Fibroblast of the aortic adventitia (primary cell): ENCODE measurements around the gene LTA4H. TPM values are rescaled to one million over a fixed set of nuclear protein-coding genes. Genes with fewer than 3 reads are reported as not detected.

Source experiments
- DNase-seq: peaks from one replicate; pipeline ENCODE4 v3.0.0-alpha.2; 2010; ENCODE audit warnings: low read depth
- H3K4me3 ChIP-seq: 2 replicates; pipeline ENCODE4 v1.5.1; 2011; ENCODE audit warnings: low read depth, mild to moderate bottlenecking, control low read depth, low read length, moderate library complexity
- CTCF ChIP-seq: IDR thresholded peaks from 2 replicates; pipeline ENCODE4 v1.5.1; 2011; ENCODE audit warnings: mild to moderate bottlenecking, low read length, control low read depth, inconsistent platforms; ENCODE audit not compliant: insufficient read depth
- total RNA-seq: library from RNA; depleted of rRNA; stranded (reverse); fragments of >200 nt; gene quantifications from 2 replicates; pipeline ENCODE4 v1.2.3, GENCODE V29; 2012; ENCODE audit warnings: low replicate concordance

The LTA4H gene
- total RNA-seq, 1 donor: 68.1 TPM

DNA sequence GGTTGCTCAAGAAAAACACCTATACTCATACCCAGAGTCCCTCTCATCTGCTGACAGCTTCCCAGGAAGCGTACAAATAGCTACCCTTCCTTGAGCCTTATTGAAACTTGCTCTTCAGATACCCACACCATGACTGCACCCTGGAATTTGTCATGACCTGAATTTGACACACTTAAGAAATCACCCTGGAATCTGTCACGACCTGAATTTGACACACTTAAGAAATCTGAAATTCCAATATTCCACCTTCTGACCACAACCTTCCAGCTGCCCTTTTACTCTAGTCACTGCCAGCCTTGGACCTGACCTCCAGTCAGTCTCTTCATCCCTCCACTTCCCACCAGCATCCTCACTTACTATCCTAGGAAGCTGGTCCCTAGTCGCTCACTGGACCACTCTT is 38.1 kb downstream of the LTA4H start:
- TF ChIP-seq CTCF: no peak
- no peak for DNase-seq
- H3K4me3 ChIP-seq: no peak overlapping the region

GRCh38 chr12:95996034-95996658 is 39.2 kb downstream of the LTA4H start, which contains the start of gene HAL:
Gene HAL (minus strand): TSS chr12:95996344. CDS start chr12:95995910, 434 bp downstream.
- H3K4me3 ChIP-seq: no peak within 1 kb of the TSS
- DNase-seq: no peak
- TF ChIP-seq CTCF: no peak

DNA sequence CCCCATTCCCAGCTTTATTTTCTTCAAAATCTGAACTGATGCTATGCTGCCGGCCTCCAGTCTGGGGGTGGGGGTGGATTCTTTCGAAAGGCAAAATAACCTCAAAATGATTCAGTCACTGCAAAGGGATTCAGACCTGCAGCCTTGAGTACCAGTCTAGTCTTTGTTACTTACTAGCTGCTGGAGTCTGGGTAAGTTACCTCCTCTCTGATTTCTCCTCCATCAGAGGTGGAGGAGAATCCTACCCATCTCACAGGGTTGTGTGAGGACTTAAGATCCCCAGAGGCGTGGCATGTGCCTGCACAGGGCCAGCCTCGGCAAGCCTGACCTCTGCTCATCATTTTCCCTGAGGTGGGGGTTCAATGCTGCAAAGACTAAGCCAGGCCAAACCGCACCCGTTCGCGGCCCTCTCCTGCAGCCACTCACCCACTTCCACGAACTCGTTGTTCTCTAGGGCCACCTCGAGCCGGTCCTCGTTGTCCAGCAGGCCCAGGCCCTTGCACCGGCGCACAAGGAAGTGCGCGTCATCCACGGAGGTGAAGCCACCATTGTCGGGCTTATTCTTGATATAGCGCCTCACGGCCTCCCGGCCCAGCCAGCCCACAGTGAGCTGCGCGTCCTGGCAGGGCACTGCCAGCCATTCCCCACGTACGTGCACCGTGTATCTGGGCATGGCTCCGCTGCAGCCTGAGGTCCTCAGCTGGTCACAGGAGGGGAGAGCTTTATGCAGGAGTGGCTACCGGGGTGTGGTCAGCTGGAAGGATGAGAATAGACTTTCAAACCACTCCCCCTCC is 40.0 kb downstream of the LTA4H start:
- no peak for TF ChIP-seq CTCF

GRCh38 chr12:95994476-95994875 is 40.9 kb downstream of the LTA4H start:
- no peak for TF ChIP-seq CTCF
- no peak overlapping the region for H3K4me3 ChIP-seq
- no peak for DNase-seq

More for the DNA sequence above, 40.0 kb downstream of the LTA4H start:
- no peak overlapping the region for H3K4me3 ChIP-seq
- DNase-seq: no peak

DNA sequence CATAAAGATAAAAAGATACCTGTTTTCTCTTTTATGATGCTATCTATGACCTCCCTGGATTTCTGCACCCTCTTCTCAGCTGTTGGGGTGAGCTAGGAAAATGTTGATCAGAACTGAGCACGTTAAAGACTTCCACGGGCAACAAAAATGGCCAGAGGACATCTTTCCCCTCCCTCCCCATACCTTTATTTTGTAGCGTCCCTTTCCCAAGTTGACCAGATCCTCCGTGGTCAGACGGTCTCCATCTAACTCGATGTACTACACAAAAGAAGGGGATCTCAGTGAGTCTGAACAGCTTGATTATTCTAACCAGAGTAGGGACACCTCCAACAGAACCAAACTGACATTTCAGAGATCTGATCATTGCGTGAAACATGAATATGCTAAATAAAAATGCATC is 41.5 kb downstream of the LTA4H start:
- no peak for TF ChIP-seq CTCF
- no peak overlapping the region for H3K4me3 ChIP-seq
- no peak for DNase-seq

- no peak overlapping the region for H3K4me3 ChIP-seq
- no peak for DNase-seq
- TF ChIP-seq CTCF: no peak
Observed at GRCh38 chr12:95990136-95990535, 45.3 kb downstream of the LTA4H start.
